ENCODE data around the gene ABHD15. TPM values are rescaled to one million over a fixed set of nuclear protein-coding genes. Genes with fewer than 3 reads are reported as not detected.

ABHD15 gene
- total and polyA plus RNA-seq, 9 of the 15 experiments (the other 6 are each of a cell fraction or from before 2014, with no cell fraction given): 0.85 to 4.2 (median 2.1) TPM

GRCh38 chr17:29570521-29570920 is 3.7 kb upstream of the ABHD15 start:
- H3K27me3 ChIP-seq (ENCODE audit: control insufficient read depth in 2 of 2, insufficient read depth in 2 of 2, low read length in 2 of 2): no peaks in the 10 kb centered on the region
- H2AFZ ChIP-seq (ENCODE audit: low read depth, low read length): no peak overlapping the region
- POLR2A ChIA-PET: no interaction called here
- no peak overlapping the region for H3K4me2 ChIP-seq (ENCODE audit: insufficient read depth, low read length)
- CTCF ChIA-PET (ENCODE audit: low intra/inter-chr PET ratio): no interaction called here
- intact Hi-C loops (cut with micrococcal nuclease): no loop called here
- H3K9me1 ChIP-seq (ENCODE audit: control insufficient read depth, insufficient read depth, low read length): peaks cover 3% of the 10 kb centered on the region
- H3K9me3 ChIP-seq (replicated peaks; ENCODE audit: control insufficient read depth, insufficient read depth, low read depth, low read length): no peaks in the 10 kb centered on the region
- peaks cover 23% of the 10 kb centered on the region; the same call in 2 of the 3 replicates for H3K36me3 ChIP-seq (ENCODE audit: control insufficient read depth, insufficient read depth, low read length)
- FAIRE-seq: no peak
- H3K9ac ChIP-seq (ENCODE audit: insufficient read depth in 1 of 2, low read depth in 2 of 2, low read length in 2 of 2): no peak overlapping the region
- no peak overlapping the region for H3K4me3 ChIP-seq
- DNase-seq (ENCODE audit: extremely low read depth in 1 of 4, low spot score in 3 of 4): no peak
- no peak for ATAC-seq
- no peaks in the 10 kb centered on the region for H3K79me2 ChIP-seq (ENCODE audit: control insufficient read depth, insufficient read depth, low read length)
- no peak overlapping the region for H3K27ac ChIP-seq (ENCODE audit: extremely low read depth, low read depth, low read length)
- in situ Hi-C loops (cut with MboI): no loop called here
- H3K4me1 ChIP-seq (replicated peaks in 1 of 2; ENCODE audit: control insufficient read depth in 2 of 2, insufficient read depth in 2 of 2, low read length in 2 of 2): peaks cover 3 to 68% of the 10 kb centered on the region in 2 experiments; a peak in 4 of 5 replicates
- TSS peak; percentile 41 for BruUV-seq (replicated peaks)
- H4K20me1 ChIP-seq (replicated peaks; ENCODE audit: control insufficient read depth, insufficient read depth, low read length): no peaks in the 10 kb centered on the region
- 74% methylated on average over 7 of the region's 7 CpGs for WGBS (ENCODE audit: insufficient coverage, low coverage, missing lambda C conversion rate)
- no peak for TF ChIP-seq GATA2 (CRISPR knock-in tag; IDR thresholded peaks at IDR 0.05)
- TF ChIP-seq CHAMP1 (IDR thresholded peaks at IDR 0.05): no peak
- no peak for TF ChIP-seq FOXA1 (IDR thresholded peaks at IDR 0.05; ENCODE audit: borderline replicate concordance)
- no peak for TF ChIP-seq TFAP4 (CRISPR knock-in tag; IDR thresholded peaks at IDR 0.05; ENCODE audit: borderline replicate concordance)
- TF ChIP-seq MYBL2 (IDR thresholded peaks at IDR 0.05; ENCODE audit: low read depth): no peak
- TF ChIP-seq MYBL2 (CRISPR knock-in tag; IDR thresholded peaks at IDR 0.05; ENCODE audit: borderline replicate concordance): no peak
- no peak for TF ChIP-seq NEUROD1 (IDR thresholded peaks at IDR 0.05; ENCODE audit: borderline replicate concordance, low read depth, low read length, partially characterized antibody)
- no peak for TF ChIP-seq SMC3 (conservative IDR thresholded peaks at IDR 0.05; ENCODE audit: insufficient read depth, low read depth, low read length)
- no peak for TF ChIP-seq ARID3B (CRISPR knock-in tag; IDR thresholded peaks at IDR 0.05; ENCODE audit: borderline replicate concordance)
- no peak for TF ChIP-seq ETS1 (conservative IDR thresholded peaks at IDR 0.05; ENCODE audit: control insufficient read depth, low read depth, low read length)
- TF ChIP-seq FOXJ3 (CRISPR knock-in tag; IDR thresholded peaks at IDR 0.05): no peak
- TF ChIP-seq ZC3H8 (IDR thresholded peaks at IDR 0.05): no peak
- TF ChIP-seq LARP7 (IDR thresholded peaks at IDR 0.05): no peak
- TF ChIP-seq SMARCE1 (IDR thresholded peaks at IDR 0.05): no peak
- no peak for TF ChIP-seq KDM5B (IDR thresholded peaks at IDR 0.05; ENCODE audit: insufficient replicate concordance, low read depth, low read length)
- TF ChIP-seq ZNF695 (CRISPR knock-in tag; IDR thresholded peaks at IDR 0.05): no peak
- no peak for TF ChIP-seq NR4A1 (CRISPR knock-in tag; IDR thresholded peaks at IDR 0.05)
- TF ChIP-seq NR4A1 (tag; IDR thresholded peaks at IDR 0.05): no peak
- TF ChIP-seq ZNF282 (CRISPR knock-in tag; IDR thresholded peaks at IDR 0.05): no peak
